ENCODE results near the gene RNF166.
A peak's percentile ranks its signal among the peaks of the same experiment; 100 is the strongest.

RNF166 gene

GRCh38 chr16:88692861-88693260 is 13.3 kb downstream of the RNF166 start:
- H3K4me1 ChIP-seq (ENCODE audit: insufficient read depth, low read length), result peaks cover 3% of the 10 kb centered on the region; the same call in 1 of the 2 replicates

GRCh38 chr16:88691924-88692560 is 14.2 kb downstream of the RNF166 start:
- TF ChIP-seq CTCF (IDR thresholded peaks at IDR 0.05; ENCODE audit: borderline replicate concordance, extremely low read depth, low read length, poor library complexity, severe bottlenecking) (no peak), EZH2 (IDR thresholded peaks at IDR 0.05; ENCODE audit: borderline replicate concordance, low read depth, low read length, severe bottlenecking) (no peak)
- H3K9ac ChIP-seq (ENCODE audit: low read depth, low read length), result no peak overlapping the region

More at GRCh38 chr16:88692861-88693260, 13.3 kb downstream of the RNF166 start:
- TF ChIP-seq EZH2 (IDR thresholded peaks at IDR 0.05; ENCODE audit: borderline replicate concordance, low read depth, low read length, severe bottlenecking) (no peak), CTCF (IDR thresholded peaks at IDR 0.05; ENCODE audit: borderline replicate concordance, extremely low read depth, low read length, poor library complexity, severe bottlenecking) (no peak)
- Histone ChIP-seq H3K9ac (ENCODE audit: low read depth, low read length) (no peak overlapping the region), H4K20me1 (ENCODE audit: insufficient read depth, low read length) (peaks cover 3% of the 10 kb centered on the region), H3K27me3 (ENCODE audit: insufficient read depth, low read length, poor library complexity) (no peaks in the 10 kb centered on the region), H3K4me3 (ENCODE audit: low read depth in 1 of 2, low read length in 2 of 2) (no peak overlapping the region), H2AFZ (ENCODE audit: low read depth, low read length) (no peak overlapping the region), H3K9me3 (ENCODE audit: insufficient read depth, low read length, severe bottlenecking) (no peaks in the 10 kb centered on the region), H3K79me2 (ENCODE audit: insufficient read depth, low read length) (no peaks in the 10 kb centered on the region), H3K27ac (ENCODE audit: low read length) (no peak overlapping the region), H3K4me2 (ENCODE audit: insufficient read depth, low read length) (no peak overlapping the region), H3K36me3 (ENCODE audit: insufficient read depth, low read length) (peaks cover 19% of the 10 kb centered on the region)
- no peak for DNase-seq
- ATAC-seq (ENCODE audit: insufficient read depth, low read depth), result no peak

GRCh38 chr16:88691129-88691813 is 14.9 kb downstream of the RNF166 start:
- Histone ChIP-seq H3K79me2 (ENCODE audit: insufficient read depth, low read length) (no peaks in the 10 kb centered on the region), H4K20me1 (ENCODE audit: insufficient read depth, low read length) (peaks cover 10% of the 10 kb centered on the region), H3K27ac (ENCODE audit: low read length) (no peak overlapping the region), H3K36me3 (ENCODE audit: insufficient read depth, low read length) (peaks cover 6% of the 10 kb centered on the region; the same call in 1 of the 2 replicates), H3K9me3 (ENCODE audit: insufficient read depth, low read length, severe bottlenecking) (no peaks in the 10 kb centered on the region), H2AFZ (ENCODE audit: low read depth, low read length) (no peak overlapping the region), H3K4me2 (ENCODE audit: insufficient read depth, low read length) (no peak overlapping the region), H3K4me3 (ENCODE audit: low read depth in 1 of 2, low read length in 2 of 2) (no peak overlapping the region), H3K9ac (ENCODE audit: low read depth, low read length) (no peak overlapping the region), H3K4me1 (ENCODE audit: insufficient read depth, low read length) (peaks cover 9% of the 10 kb centered on the region), H3K27me3 (ENCODE audit: insufficient read depth, low read length, poor library complexity) (peaks cover 9% of the 10 kb centered on the region)
- ATAC-seq (ENCODE audit: insufficient read depth, low read depth) (no peak), DNase-seq (no peak)
- TF ChIP-seq EZH2 (IDR thresholded peaks at IDR 0.05; ENCODE audit: borderline replicate concordance, low read depth, low read length, severe bottlenecking) (no peak), CTCF (IDR thresholded peaks at IDR 0.05; ENCODE audit: borderline replicate concordance, extremely low read depth, low read length, poor library complexity, severe bottlenecking) (no peak)

More at GRCh38 chr16:88691924-88692560, 14.2 kb downstream of the RNF166 start:
- peaks cover 1% of the 10 kb centered on the region for H3K27me3 ChIP-seq (ENCODE audit: insufficient read depth, low read length, poor library complexity)
- peaks cover 11% of the 10 kb centered on the region for H3K36me3 ChIP-seq (ENCODE audit: insufficient read depth, low read length)
- H3K4me1 ChIP-seq (ENCODE audit: insufficient read depth, low read length), result peaks cover 3% of the 10 kb centered on the region; the same call in 1 of the 2 replicates
- ATAC-seq (ENCODE audit: insufficient read depth, low read depth) (peak; percentile 58; the same call in 2 of the 3 replicates), DNase-seq (peak; percentile 49)
- H3K27ac ChIP-seq (ENCODE audit: low read length), result no peak overlapping the region
- H2AFZ ChIP-seq (ENCODE audit: low read depth, low read length), result no peak overlapping the region
- H4K20me1 ChIP-seq (ENCODE audit: insufficient read depth, low read length), result peaks cover 5% of the 10 kb centered on the region
- H3K4me3 ChIP-seq (ENCODE audit: low read depth in 1 of 2, low read length in 2 of 2), result no peak overlapping the region
- H3K4me2 ChIP-seq (ENCODE audit: insufficient read depth, low read length), result no peak overlapping the region
- no peaks in the 10 kb centered on the region for H3K9me3 ChIP-seq (ENCODE audit: insufficient read depth, low read length, severe bottlenecking)
- no peaks in the 10 kb centered on the region for H3K79me2 ChIP-seq (ENCODE audit: insufficient read depth, low read length)

Measured in DND-41 (cell line).